WTC11 (cell line): ENCODE results near the gene GPR162. TPM values are rescaled to one million over a fixed set of nuclear protein-coding genes. Genes with fewer than 3 reads are reported as not detected.

Source experiments
- ATAC-seq: fragments of 200-7000 bp; cut with Tn5 transposase; 2 replicates; pipeline ENCODE4 v1.10.0; 2021; ENCODE audit warnings: mild to moderate bottlenecking, moderate library complexity
- CTCF ChIA-PET: fragments of 300-600 bp; sonication (Branson Sonifier 250); formaldehyde crosslinking; loops from one replicate; lab custom pipeline; 2021; ENCODE audit warnings: antibody characterized with exemption; lab: Charles Lee
- POLR2A ChIA-PET: fragments of 350-600 bp; sonication (Branson Sonifier 250); formaldehyde crosslinking; loops from one replicate; lab custom pipeline; 2021; ENCODE audit warnings: antibody characterized with exemption; lab: Charles Lee
- DNase-seq: peaks from one replicate; pipeline ENCODE4 v3.0.0; 2021; ENCODE audit warnings: low spot score
- H3K27ac Mint-ChIP-seq: 2 replicates; pipeline ENCODE4 v1.8.0; 2021; ENCODE audit warnings: mixed read lengths
- H3K27me3 Mint-ChIP-seq: 2 replicates; pipeline ENCODE4 v1.8.0; 2021; ENCODE audit warnings: low read depth, mild to moderate bottlenecking, moderate library complexity, mixed read lengths
- H3K36me3 Mint-ChIP-seq: 2 replicates; pipeline ENCODE4 v1.8.0; 2021; ENCODE audit warnings: mixed read lengths
- H3K4me1 Mint-ChIP-seq: 2 replicates; pipeline ENCODE4 v1.8.0; 2022; ENCODE audit warnings: mixed read lengths
- H3K4me3 Mint-ChIP-seq: 2 replicates; pipeline ENCODE4 v1.8.0; 2021; ENCODE audit warnings: mild to moderate bottlenecking, moderate library complexity, mixed read lengths
- H3K9me3 Mint-ChIP-seq: 2 replicates; pipeline ENCODE4 v1.8.0; 2021; ENCODE audit warnings: mixed read lengths
- ATF6 ChIP-seq: sonication (generic); formaldehyde crosslinking; IDR thresholded peaks from 2 replicates; pipeline ENCODE4 v1.8.1; 2023; ENCODE audit warnings: mild to moderate bottlenecking, missing genetic modification reagents
- EMX1 ChIP-seq: fragments of 250-450 bp; sonication (Bioruptor Pico); IDR thresholded peaks from 2 replicates; pipeline ENCODE4 v1.8.0; 2021; ENCODE audit warnings: mild to moderate bottlenecking
- ETV6 ChIP-seq: sonication (generic); formaldehyde crosslinking; IDR thresholded peaks from 2 replicates; pipeline ENCODE4 v1.8.1; 2022; ENCODE audit warnings: mild to moderate bottlenecking, missing genetic modification reagents
- NFE2L1 ChIP-seq: sonication (generic); formaldehyde crosslinking; IDR thresholded peaks from 2 replicates; pipeline ENCODE4 v1.8.1; 2023; ENCODE audit warnings: missing genetic modification reagents
- RELA ChIP-seq: sonication (generic); formaldehyde crosslinking; IDR thresholded peaks from 2 replicates; pipeline ENCODE4 v1.8.1; 2022; ENCODE audit warnings: missing genetic modification reagents, mild to moderate bottlenecking, borderline replicate concordance
- RORB ChIP-seq: fragments of 250-450 bp; sonication (Bioruptor Pico); IDR thresholded peaks from 2 replicates; pipeline ENCODE4 v1.9.0; 2021; ENCODE audit warnings: mild to moderate bottlenecking
- SMAD4 ChIP-seq: sonication (generic); formaldehyde crosslinking; IDR thresholded peaks from 2 replicates; pipeline ENCODE4 v1.8.0; 2022; ENCODE audit warnings: mild to moderate bottlenecking, missing genetic modification reagents
- ZNF317 ChIP-seq: sonication (generic); formaldehyde crosslinking; IDR thresholded peaks from 2 replicates; pipeline ENCODE4 v1.8.1; 2023; ENCODE audit warnings: low read depth, mild to moderate bottlenecking, moderate library complexity, missing genetic modification reagents, borderline replicate concordance
- ZNF396 ChIP-seq: fragments of 250-450 bp; sonication (Bioruptor Pico); IDR thresholded peaks from 2 replicates; pipeline ENCODE4 v1.8.0; 2021; ENCODE audit warnings: mild to moderate bottlenecking, moderate library complexity, borderline replicate concordance
- ZNF425 ChIP-seq: fragments of 250-450 bp; sonication (Bioruptor Pico); conservative IDR thresholded peaks from 2 replicates; pipeline ENCODE4 v1.9.0; 2021; ENCODE audit warnings: mild to moderate bottlenecking
- ZNF532 ChIP-seq: fragments of 250-450 bp; sonication (Bioruptor Pico); IDR thresholded peaks from 2 replicates; pipeline ENCODE4 v1.9.0; 2021; ENCODE audit warnings: mild to moderate bottlenecking, borderline replicate concordance
- total RNA-seq: library from RNA; stranded (reverse); gene quantifications from 3 replicates; pipeline ENCODE4 v1.2.3, GENCODE V29; 2021
- TF ChIP-seq, protein P1 (sequence below): sonication (generic); formaldehyde crosslinking; IDR thresholded peaks from 2 replicates; pipeline ENCODE4 v1.8.1; 2023; ENCODE audit warnings: mild to moderate bottlenecking, missing genetic modification reagents
- TF ChIP-seq, protein P2 (sequence below): sonication (generic); formaldehyde crosslinking; IDR thresholded peaks from 2 replicates; pipeline ENCODE4 v1.8.0; 2022; ENCODE audit warnings: mild to moderate bottlenecking, missing genetic modification reagents
- TF ChIP-seq, protein P3 (sequence below): fragments of 250-450 bp; sonication (Bioruptor Pico); IDR thresholded peaks from 2 replicates; pipeline ENCODE4 v1.9.0; 2021; ENCODE audit warnings: mild to moderate bottlenecking

Gene GPR162
- total RNA-seq, 1 experiment from 2014 or later: 7.3 TPM

GRCh38 chr12:6842075-6842474 lies 20.5 kb downstream of the GPR162 start:
- no peak overlapping the region for H3K4me3 Mint-ChIP-seq
- H3K27me3 Mint-ChIP-seq: no peaks in the 10 kb centered on the region
- ChIA-PET POLR2A (interaction anchor here (1.2 kb wide), 1 partner anchor 89 kb away, joined by 3 read pairs; the partner anchor contains the start of gene MLF2), CTCF (interaction anchor here (0.8 to 5.1 kb wide), 3 partner anchors 10 to 88 kb away, joined by 3 to 28 read pairs (median 4); partner anchors contain the start of genes CDCA3 and USP5)
- ATAC-seq (no peak), DNase-seq (no peak)
- TF ChIP-seq NFE2L1 (CRISPR knock-in tag) (no peak), ZNF425 (no peak)
- TF ChIP-seq, protein P1, sequence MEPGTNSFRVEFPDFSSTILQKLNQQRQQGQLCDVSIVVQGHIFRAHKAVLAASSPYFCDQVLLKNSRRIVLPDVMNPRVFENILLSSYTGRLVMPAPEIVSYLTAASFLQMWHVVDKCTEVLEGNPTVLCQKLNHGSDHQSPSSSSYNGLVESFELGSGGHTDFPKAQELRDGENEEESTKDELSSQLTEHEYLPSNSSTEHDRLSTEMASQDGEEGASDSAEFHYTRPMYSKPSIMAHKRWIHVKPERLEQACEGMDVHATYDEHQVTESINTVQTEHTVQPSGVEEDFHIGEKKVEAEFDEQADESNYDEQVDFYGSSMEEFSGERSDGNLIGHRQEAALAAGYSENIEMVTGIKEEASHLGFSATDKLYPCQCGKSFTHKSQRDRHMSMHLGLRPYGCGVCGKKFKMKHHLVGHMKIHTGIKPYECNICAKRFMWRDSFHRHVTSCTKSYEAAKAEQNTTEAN (CRISPR knock-in tag): no peak
- H3K36me3 Mint-ChIP-seq: peaks cover 51% of the 10 kb centered on the region
- no peak overlapping the region for H3K27ac Mint-ChIP-seq
- H3K9me3 Mint-ChIP-seq: no peaks in the 10 kb centered on the region
- peaks cover 13% of the 10 kb centered on the region for H3K4me1 Mint-ChIP-seq

GRCh38 chr12:6843118-6843902 lies 21.7 kb downstream of the GPR162 start:
- Mint-ChIP-seq H3K27ac (peak overlapping the region; percentile 45; the same call in 1 of the 2 replicates), H3K9me3 (no peaks in the 10 kb centered on the region), H3K36me3 (peaks cover 55% of the 10 kb centered on the region), H3K4me3 (no peak overlapping the region), H3K27me3 (no peaks in the 10 kb centered on the region), H3K4me1 (peaks cover 11% of the 10 kb centered on the region)
- ATAC-seq: peak; percentile 71
- peak; percentile 49 for DNase-seq
- TF ChIP-seq SMAD4 (CRISPR knock-in tag) (no peak), NFE2L1 (CRISPR knock-in tag) (no peak), EMX1 (no peak)
- TF ChIP-seq, protein P2, sequence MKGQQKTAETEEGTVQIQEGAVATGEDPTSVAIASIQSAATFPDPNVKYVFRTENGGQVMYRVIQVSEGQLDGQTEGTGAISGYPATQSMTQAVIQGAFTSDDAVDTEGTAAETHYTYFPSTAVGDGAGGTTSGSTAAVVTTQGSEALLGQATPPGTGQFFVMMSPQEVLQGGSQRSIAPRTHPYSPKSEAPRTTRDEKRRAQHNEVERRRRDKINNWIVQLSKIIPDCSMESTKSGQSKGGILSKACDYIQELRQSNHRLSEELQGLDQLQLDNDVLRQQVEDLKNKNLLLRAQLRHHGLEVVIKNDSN (CRISPR knock-in tag): 0 out of 2 replicates have a peak, but pooled peaks have one; percentile 22
- ChIA-PET CTCF (interaction anchor here (0.9 to 5.1 kb wide), 6 partner anchors 9 to 120 kb away, joined by 3 to 28 read pairs (median 4); partner anchors contain the start of genes CDCA3, COPS7A and USP5), POLR2A (interaction anchor here (0.6 kb wide), 1 partner anchor 9 kb away, joined by 3 read pairs; no protein-coding TSS in a partner anchor)

GRCh38 chr12:6845395-6845794 lies 23.8 kb downstream of the GPR162 start:
- DNase-seq: no peak
- Mint-ChIP-seq H3K4me3 (no peak overlapping the region), H3K27ac (no peak overlapping the region), H3K27me3 (no peaks in the 10 kb centered on the region), H3K36me3 (peaks cover 61% of the 10 kb centered on the region), H3K9me3 (no peaks in the 10 kb centered on the region), H3K4me1 (peaks cover 12% of the 10 kb centered on the region)
- ChIA-PET CTCF (interaction anchor here (0.8 to 1.6 kb wide), 2 partner anchors 24 to 27 kb away, joined by 3 to 4 read pairs; no protein-coding TSS in a partner anchor), POLR2A (no interaction called here)
- no peak for ATAC-seq
- TF ChIP-seq NFE2L1 (CRISPR knock-in tag): no peak
- TF ChIP-seq ZNF532 (CRISPR knock-in tag): no peak
- no peak for TF ChIP-seq RORB
- TF ChIP-seq, protein P3, sequence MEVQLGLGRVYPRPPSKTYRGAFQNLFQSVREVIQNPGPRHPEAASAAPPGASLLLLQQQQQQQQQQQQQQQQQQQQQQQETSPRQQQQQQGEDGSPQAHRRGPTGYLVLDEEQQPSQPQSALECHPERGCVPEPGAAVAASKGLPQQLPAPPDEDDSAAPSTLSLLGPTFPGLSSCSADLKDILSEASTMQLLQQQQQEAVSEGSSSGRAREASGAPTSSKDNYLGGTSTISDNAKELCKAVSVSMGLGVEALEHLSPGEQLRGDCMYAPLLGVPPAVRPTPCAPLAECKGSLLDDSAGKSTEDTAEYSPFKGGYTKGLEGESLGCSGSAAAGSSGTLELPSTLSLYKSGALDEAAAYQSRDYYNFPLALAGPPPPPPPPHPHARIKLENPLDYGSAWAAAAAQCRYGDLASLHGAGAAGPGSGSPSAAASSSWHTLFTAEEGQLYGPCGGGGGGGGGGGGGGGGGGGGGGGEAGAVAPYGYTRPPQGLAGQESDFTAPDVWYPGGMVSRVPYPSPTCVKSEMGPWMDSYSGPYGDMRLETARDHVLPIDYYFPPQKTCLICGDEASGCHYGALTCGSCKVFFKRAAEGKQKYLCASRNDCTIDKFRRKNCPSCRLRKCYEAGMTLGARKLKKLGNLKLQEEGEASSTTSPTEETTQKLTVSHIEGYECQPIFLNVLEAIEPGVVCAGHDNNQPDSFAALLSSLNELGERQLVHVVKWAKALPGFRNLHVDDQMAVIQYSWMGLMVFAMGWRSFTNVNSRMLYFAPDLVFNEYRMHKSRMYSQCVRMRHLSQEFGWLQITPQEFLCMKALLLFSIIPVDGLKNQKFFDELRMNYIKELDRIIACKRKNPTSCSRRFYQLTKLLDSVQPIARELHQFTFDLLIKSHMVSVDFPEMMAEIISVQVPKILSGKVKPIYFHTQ (CRISPR knock-in tag): no peak
- TF ChIP-seq ATF6 (CRISPR knock-in tag): no peak
- no peak for TF ChIP-seq ETV6 (CRISPR knock-in tag)
- TF ChIP-seq SMAD4 (CRISPR knock-in tag): no peak
- no peak for TF ChIP-seq RELA (CRISPR knock-in tag)
- TF ChIP-seq ZNF317 (CRISPR knock-in tag): no peak
- TF ChIP-seq, protein P2 (CRISPR knock-in tag): no peak
- TF ChIP-seq ZNF396 (CRISPR knock-in tag): no peak
